HG03520 (cell line): Measurements from ENCODE around the gene ARL5B.

Source experiments
- ATAC-seq: cut with Tn5 transposase; IDR thresholded peaks from one replicate; pipeline ENCODE4 v1.9.1; 2021; ENCODE audit warnings: mild to moderate bottlenecking, moderate library complexity; ENCODE audit not compliant: unreplicated experiment

Gene ARL5B

DNA sequence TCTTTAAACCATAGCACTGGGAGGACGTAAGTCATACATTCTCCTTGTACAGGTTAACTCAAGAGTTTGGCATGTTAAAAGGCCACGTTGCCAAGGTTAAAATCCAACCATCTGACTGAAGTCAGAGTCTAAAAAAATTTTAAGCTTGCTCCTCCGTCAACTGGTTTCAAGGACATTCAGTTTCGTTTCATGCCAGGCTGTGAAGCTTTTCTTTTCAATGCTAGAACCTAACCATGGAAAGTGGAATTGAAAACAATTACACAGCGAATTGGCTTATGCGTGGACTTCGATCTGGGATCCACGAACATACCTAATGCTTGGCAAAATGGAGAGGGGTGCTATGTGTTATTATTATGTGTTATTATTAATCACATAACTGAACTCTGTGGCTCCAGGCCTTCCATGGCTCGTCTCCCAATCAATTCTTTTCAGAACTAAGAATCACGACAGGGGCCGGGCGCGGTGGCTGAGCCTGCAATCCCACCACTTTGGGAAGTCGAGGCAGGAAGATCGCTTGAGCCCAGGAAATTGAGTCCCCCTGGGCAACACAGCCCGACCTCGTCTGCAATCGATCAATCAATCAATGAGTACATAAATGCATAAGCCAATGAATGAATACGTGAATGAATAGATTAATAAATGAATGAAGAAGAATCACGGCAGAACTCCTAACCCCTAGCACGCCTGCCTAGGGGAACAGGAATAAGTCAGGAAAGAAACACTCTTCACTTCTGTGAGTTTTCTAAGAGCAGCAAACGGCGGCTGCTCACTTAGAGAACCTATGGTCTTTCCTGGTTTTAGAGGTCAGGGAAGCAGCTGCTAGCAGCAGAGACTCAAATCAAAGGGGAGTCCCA, 733 bp upstream of the ARL5B start:
- ATAC-seq, result peak; percentile 1

DNA sequence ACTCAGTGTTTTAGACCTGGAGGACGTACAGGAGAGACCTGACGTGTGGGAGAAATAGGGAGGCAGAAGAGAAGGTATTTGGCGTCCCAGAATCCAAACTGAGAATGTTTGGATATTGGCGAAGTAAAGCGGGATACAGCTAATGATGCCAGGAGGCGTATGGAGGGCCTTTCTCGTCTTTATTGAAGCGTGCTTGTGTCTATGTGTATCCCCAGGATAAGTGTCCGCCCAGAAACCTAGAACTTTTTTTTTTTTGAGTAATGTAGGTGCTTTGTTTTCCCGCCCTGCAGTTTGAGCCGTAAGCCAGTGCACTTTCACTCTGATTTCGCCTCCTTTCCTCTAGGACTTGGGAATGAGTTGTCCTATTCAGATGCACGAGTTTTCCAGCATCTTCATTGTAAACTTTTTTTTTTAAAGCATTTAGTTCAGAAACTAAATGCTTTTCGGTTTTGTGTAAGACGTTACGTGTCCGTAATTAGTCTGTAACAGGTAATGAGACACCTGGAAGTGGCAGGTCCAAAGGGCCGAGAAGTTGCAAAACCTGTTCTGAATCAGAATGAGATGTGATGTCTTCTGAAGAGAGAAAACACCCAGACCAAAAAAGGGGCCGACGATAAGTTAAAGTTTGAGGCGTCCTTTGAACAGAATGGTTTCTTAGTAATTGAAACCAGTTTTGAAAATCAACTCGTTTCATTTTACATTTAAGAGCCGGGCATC, 746 bp downstream of the ARL5B start:
- ATAC-seq, result peak; percentile 23

DNA sequence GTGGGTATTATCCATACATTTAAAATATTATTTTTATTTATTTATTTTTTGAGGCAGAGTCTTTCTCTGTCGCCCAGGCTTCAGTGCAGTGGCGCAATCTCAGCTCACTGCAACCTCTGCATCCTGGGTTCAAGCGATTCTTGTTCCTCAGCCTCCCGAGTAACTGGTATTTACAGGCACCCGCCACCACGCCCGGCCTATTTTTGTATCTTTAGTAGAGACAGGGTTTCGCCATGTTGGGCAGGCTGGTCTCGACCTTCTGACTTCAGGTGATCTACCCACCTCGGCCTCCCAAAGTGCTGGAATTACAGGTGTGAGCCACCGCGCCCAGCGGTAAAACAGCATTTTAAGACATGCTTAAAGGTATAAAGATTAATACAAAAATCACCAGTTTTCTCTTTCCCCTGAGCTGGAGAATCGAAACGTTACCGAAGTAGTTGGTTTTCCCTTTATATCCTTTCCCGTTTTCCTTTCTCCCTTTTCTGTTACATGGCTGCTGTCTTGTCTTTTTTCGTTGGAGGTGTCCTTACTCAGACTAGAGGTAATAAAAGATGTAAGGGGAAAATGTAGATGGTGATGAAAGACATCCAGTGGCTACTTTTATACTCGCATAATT, 1.7 kb downstream of the ARL5B start:
- no peak for ATAC-seq

DNA sequence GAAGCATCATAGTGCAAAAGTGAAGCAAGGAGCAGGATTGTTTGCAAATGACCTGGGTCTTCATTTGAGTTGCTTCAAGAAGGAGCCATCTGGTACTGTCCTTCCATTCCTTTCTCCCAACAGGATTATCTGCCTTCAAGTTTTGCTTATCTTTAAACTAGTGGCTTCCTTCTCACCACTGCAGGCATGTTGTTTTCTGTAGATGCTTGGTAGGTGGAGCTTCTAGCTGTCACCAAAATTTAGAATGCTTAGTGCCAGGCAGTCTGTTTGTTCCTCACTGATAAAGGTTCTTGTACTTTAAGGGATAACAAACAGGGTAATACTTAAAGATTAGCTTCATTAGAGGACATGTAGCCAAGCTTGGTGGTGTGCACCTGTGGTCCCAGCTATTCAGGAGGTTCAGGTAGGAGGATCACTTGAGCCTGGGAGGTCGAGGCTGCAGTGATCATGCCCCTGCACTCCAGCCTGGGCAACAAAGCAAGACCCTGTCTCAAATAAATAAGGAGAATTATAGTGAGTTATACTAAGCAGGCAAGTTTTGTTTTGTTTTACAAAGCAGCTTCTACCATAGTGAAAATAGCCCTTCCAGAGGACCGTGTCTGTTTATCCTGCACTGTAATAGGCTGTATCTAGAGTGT, 5.7 kb downstream of the ARL5B start:
- ATAC-seq, result no peak

DNA sequence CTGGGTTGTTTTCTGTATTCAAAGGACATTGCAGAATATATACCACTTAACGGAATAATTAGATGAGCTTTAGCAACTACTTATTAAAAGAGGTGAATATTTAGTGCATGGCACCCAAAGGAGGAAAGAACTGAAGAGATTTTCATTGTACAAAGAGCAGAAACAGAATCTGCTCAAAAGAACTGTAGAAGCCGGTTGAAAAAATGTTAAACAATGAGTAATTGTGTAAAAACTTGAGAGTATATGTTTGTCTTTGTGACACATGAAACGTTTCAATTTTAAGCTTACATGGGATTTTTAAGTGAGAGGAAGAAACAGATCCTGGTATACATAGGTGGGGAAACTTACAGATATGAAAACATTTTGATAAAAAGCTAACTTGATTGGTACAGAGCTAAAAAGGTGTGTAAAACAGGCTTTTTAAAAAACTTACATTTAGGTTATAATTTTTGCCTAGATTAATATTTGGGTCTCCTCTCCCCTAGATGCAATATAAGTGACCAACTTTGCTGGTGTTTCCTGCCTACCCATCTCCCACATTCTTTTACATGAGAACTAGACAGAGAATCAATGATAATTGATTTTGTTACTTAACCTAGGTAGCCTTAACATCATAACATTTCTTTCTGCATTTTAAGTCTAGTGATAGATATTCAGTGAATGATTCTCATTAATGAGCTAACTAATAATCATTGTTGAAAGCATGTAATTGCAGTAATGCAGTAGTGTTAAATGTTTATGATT, 6.8 kb downstream of the ARL5B start:
- ATAC-seq, result no peak

DNA sequence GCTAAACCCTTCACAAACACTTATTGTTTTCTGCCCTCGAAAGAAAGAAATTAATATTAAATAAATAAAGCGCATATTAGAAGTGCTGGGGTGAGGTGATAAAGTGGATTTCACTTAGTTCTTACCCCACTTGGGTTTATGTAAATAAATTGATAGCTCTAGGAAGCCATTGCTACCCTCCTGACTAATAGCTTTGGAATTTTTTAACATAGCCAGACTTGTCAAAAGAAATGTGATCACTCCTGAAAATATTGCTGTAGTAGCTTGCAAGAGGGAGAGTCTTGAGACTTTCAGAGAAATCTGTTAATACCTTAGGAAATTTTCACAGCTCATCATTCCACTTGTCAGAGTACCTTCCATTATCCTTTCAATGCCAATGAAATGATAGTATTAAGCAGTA, 7.6 kb downstream of the ARL5B start:
- no peak for ATAC-seq

DNA sequence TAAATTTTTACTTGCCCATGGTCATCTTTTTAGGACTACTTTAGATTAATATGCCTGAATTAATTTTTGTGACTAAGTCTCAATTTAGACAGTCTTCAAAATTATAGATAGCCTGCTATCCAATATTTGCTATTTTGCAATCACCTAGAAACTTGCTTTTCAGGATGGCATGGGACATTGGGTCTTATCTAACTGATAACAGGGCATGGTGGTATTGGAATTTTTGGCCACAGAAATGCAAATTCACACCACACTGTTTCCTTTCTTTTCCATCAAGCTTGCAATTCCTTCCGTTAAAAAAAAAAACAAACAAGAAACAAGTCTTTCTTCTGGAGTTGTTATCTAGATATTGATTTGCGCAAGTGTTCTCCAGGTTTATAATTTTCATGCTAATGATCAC, 8.8 kb downstream of the ARL5B start:
- no peak for ATAC-seq

DNA sequence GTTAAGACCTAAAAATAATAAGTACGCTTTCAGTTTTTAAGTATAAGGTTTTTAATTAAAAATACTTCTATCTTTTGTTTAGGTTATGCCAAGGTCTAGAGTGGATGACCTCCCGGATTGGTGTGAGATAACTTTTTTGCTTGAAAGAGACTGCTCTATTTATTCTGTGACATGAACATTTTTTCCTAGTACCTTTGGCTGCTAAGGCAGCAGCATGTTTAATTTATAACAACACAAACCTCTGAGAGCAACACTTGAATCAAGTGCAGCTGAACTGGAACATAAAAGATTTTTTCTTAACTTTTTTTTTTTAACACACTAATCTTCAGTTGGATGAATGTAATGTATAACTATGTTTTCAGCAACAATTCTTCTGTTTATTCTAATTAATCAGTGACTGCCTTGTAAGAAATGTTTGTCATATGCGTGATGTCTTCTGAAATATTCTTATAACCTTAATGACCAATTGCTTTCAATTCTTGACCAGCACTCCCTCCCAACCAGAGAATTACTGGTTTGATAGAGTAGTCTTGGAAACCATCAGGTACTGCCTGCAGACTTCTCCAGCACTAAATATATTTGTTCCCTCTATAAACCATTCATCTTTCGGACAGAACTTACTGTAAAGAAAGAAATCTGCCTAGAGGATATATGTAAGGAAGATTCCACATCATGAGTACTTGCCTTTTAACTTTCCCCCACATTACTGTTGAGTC, 16.0 kb downstream of the ARL5B start:
- no peak for ATAC-seq

DNA sequence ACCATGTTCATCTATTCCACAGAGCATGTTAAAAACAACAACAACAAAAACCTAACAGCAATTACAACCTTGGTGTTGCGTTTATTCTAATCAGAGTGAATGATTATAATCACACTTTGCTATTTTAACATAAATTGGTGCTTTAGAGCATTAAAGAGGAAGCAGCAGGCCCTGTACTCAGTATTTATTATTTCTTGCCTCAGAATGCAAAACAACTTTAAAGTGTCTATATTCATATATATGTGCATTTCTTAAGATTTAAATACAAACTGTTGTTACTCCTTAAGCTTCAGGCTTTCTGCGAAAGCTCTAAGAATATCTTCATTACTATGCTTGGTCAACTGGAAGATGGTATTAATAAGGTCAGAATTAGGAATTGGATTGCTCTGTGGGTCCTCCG, 21.5 kb downstream of the ARL5B start:
- no peak for ATAC-seq

DNA sequence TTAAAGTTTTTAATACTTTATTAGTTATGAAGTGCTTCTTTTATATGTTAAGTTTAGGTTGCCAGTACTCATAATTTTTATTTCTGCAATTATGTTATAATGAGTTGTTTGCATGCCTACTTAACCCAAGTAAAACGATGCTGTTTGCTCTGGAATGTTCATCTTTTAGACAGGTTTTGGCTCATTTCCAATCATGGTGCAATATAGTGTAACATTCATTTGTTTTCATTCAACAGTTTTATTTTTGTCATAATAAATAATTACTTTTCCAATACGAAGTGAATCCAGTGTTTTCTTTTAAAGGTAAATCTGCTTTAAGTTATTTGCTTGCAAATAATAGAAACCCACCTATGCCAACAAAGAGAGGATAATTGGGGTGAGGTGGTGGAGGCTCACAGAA, 22.1 kb downstream of the ARL5B start:
- ATAC-seq, result no peak

DNA sequence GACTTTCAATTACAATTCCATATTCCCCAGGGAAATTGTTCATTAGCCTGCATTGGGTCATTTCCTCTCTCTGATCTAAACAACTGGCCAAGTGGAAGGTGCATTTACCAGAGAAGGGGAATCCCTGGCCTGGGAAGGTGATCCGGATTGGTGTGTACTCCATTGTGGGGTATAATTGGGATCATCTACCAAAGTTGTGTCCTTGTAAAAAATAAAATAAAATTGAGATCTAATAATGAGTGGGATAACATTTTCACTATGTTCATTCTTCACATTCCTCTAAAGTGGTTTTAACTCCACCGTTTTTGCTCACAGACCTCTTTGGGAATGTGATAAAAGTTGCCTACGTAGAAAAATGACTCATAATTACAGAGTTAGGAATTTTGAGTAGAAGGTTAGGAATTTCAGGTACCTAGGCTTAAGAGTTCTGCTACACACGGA, 22.8 kb downstream of the ARL5B start:
- no peak for ATAC-seq

DNA sequence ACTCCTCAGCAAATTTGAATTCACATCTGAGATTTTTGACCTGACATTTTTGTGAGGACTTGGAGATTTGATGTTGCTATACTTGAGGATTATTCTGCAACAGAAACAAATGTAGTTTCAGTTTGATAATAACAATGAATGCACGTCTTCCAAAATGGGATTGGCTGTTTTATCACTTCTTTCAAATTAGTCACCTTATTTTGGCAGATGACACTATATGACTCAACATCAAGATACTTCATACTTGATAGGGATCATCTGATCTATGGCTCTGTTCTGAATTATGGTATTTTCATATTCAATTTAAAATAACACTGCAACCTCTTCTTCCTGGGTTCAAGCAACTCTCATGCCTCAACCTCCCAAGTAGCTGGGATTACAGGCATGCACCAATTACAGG, 24.2 kb downstream of the ARL5B start:
- ATAC-seq, result no peak

DNA sequence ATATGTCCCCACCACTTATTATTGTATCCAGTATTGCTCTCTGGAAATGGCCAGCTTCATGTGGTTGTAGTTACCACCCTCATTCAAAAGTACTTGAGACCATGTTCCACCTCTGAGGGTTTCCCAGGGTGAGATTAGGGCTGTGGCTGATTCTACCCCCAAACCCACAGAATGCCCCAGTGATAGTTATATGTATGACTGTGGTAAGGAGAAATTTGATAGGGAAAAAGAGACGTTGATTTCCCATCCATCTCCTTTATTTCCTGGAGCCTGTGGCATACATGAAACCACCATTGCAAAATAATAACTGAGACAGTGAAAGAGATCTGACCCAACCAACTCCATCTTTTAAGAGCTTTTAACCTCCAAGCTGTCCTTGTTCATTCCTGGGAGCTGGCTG, 25.2 kb downstream of the ARL5B start:
- no peak for ATAC-seq

DNA sequence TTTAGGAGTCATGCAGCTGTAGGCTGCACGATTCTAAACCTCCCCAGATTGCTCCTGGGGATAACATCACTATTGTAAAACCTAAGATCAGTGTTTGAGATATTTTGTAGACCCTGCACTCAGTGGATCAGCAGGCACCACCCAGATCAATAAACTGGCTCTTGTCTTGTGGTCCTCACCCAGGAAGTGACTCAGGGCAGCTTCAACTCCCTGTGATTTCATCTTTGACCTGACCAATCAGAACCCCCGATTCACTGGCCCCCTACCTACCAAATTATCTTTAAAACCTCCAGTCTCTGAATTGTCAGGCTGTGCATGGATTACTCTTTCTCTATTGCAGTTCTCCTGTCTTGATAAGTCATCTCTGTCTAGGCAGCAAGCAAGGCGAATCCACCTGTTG, 25.7 kb downstream of the ARL5B start:
- ATAC-seq, result no peak

DNA sequence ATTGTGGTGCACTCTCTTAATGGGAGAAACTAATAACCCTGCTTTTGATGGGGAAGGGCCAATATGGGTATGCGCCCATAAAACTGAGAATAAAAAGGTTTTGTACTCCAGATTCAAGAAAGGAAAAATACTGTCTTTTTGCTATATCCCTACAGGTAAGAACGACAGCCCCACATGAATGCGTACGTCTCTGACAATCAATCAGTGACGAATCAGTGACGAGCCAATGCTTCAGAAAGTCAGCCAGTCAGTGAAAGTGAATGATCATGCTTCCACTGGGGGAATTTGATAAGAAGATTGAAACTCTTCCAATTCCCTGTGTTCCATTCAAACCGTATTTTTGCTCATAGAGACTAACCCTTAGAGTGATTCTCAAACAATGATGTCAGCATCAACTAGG, 26.3 kb downstream of the ARL5B start:
- no peak for ATAC-seq

DNA sequence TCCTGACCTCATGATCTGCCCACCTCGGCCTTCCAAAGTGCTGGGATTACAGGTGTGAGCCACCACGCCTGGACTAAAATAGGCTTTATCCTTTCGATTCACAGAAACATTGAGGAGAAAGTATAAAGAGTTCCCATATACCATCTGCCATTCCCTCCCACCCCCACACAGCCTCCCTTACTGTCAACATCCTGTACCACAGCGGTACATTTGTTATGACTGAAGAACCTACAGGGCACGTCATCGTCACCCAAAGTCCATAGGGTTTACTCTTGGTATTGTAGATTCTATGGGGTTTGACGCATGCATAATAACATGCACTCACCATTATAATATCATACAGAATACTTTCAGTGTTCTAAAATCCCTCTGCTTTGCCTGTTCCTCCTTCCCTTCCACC, 28.0 kb downstream of the ARL5B start:
- ATAC-seq, result no peak

DNA sequence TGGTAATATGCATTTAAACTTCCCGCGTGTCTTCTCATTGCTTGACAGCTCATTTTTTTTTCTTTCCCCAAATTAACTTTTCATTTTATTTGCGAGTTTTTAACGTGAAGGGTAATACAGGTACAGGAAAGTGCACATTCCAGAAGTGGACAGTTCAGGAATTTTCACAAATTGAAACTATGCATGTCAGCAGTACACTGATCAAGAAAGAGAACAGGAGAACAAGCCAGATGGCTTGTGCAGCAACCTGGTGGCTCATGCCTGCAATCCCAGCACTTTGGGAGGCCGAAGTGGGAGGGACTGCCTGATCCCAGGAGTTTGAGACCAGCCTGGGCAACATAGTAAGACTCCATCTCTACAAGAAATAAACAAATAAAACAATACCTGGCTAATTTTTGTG, 28.5 kb downstream of the ARL5B start:
- no peak for ATAC-seq

DNA sequence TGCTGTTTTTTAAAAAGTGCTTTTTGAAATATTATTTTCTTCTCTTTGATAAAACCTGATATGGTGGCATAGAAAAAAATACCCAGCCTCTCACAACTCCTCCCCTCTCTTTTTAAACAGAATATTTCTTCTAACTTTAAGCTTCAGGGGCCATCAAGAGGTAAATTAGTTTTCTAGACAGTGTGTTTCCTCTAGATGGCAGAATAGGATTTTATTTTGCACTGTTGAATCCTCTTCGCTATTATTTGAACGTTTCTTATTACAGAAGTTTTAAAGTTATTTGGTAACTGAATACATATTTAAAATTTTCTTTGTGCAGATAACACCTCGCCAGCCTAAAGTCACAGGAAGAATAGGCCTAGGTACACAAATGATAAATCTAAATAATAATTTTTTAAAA, 30.3 kb downstream of the ARL5B start:
- no peak for ATAC-seq

DNA sequence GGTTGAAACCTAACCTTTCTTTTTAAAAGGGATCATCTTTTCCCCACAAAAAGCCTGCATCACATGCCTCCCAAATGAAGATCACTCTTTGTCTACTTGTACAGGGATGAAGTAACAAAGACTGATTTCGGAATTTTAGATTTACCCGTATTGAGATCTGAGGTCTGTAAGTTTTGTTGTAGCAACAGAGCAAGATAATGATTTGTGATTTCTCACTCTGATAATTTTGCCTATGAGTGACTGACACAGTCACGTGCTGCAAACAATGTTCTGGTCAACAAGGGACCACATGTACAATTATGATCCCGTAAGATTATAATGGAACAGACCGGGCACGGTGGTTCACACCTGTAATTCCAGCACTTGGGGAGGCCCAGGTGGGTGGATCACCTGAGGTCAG, 31.3 kb downstream of the ARL5B start:
- ATAC-seq, result no peak
